ENCODE data around the gene MAP2K2. TPM values are rescaled to one million over a fixed set of nuclear protein-coding genes. Genes with fewer than 3 reads are reported as not detected.

Gene MAP2K2
- total RNA-seq, 1 experiment from 2014 or later, result 185 TPM

DNA sequence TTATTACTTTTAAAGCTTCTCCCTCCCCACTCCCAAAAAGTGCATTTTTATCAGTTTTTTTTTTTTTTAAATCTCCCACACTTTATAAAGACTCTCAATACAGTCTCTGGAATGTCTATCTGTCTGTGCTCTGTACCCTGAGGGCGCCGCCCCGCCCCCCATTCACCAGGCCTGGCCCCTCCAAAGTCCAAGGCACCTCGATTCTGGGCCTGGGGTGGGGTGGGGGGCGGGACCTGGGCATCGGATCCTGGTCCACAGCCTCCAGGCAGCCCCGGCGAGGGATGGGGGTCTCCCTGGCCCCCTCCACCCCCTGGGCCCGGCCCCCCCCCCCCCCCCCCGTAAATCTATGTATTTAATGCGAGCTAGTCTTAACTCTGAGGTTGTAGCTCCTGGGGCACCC lies 80.5 kb downstream of the MAP2K2 start:
- Histone ChIP-seq H3K9me3 (ENCODE audit: low read depth, low read length, poor library complexity, severe bottlenecking) (no peaks in the 10 kb centered on the region), H3K27me3 (replicated peaks; ENCODE audit: insufficient read depth, low read depth, low read length, poor library complexity) (no peaks in the 10 kb centered on the region), H3K4me1 (ENCODE audit: insufficient read depth, low read length, poor library complexity, severe bottlenecking) (no peaks in the 10 kb centered on the region), H3K36me3 (ENCODE audit: insufficient read depth, low read length, poor library complexity, severe bottlenecking) (no peaks in the 10 kb centered on the region), H3K27ac (ENCODE audit: low read depth, low read length, poor library complexity, severe bottlenecking) (no peak overlapping the region), H3K4me3 (ENCODE audit: low read depth, low read length, poor library complexity, severe bottlenecking) (no peak overlapping the region)
- CTCF ChIA-PET, result no interaction called here
- POLR2A ChIA-PET (ENCODE audit: low non-redundant PET), result no interaction called here
- no peak for TF ChIP-seq EZH2 (IDR thresholded peaks at IDR 0.05; ENCODE audit: borderline replicate concordance, low read depth, low read length, poor library complexity, severe bottlenecking)
- TF ChIP-seq, protein P1, sequence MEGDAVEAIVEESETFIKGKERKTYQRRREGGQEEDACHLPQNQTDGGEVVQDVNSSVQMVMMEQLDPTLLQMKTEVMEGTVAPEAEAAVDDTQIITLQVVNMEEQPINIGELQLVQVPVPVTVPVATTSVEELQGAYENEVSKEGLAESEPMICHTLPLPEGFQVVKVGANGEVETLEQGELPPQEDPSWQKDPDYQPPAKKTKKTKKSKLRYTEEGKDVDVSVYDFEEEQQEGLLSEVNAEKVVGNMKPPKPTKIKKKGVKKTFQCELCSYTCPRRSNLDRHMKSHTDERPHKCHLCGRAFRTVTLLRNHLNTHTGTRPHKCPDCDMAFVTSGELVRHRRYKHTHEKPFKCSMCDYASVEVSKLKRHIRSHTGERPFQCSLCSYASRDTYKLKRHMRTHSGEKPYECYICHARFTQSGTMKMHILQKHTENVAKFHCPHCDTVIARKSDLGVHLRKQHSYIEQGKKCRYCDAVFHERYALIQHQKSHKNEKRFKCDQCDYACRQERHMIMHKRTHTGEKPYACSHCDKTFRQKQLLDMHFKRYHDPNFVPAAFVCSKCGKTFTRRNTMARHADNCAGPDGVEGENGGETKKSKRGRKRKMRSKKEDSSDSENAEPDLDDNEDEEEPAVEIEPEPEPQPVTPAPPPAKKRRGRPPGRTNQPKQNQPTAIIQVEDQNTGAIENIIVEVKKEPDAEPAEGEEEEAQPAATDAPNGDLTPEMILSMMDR (conservative IDR thresholded peaks at IDR 0.05; ENCODE audit: low read depth, low read length), result no peak
- intact Hi-C loops (cut with micrococcal nuclease; ENCODE audit: unreplicated experiment), result no loop called here
- DNase-seq (ENCODE audit: low spot score), result no peak
- no TSS peak for BruUV-seq (replicated peaks)

DNA sequence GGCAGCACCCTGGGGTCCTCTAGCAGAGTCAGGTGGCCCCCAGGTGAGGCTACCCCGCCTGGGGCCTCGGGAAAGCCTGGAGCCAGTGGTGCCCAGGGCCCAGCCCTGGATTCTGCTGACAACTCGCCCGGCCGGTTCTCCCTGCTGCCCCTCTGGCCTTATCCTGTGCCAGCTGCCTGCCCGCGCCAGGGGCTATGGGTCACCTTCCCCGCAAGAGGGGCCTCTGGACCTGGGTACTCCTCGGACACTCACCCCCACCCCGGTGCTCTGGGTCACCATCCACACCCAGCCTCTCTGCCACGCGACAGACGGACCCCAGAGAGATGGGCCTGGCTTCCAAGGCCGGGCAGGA lies 81.2 kb downstream of the MAP2K2 start:
- DNase-seq (ENCODE audit: low spot score), result no peak
- Histone ChIP-seq H3K27me3 (replicated peaks; ENCODE audit: insufficient read depth, low read depth, low read length, poor library complexity) (no peaks in the 10 kb centered on the region), H3K36me3 (ENCODE audit: insufficient read depth, low read length, poor library complexity, severe bottlenecking) (peaks cover 3% of the 10 kb centered on the region), H3K27ac (ENCODE audit: low read depth, low read length, poor library complexity, severe bottlenecking) (no peak overlapping the region), H3K4me3 (ENCODE audit: low read depth, low read length, poor library complexity, severe bottlenecking) (no peak overlapping the region), H3K4me1 (ENCODE audit: insufficient read depth, low read length, poor library complexity, severe bottlenecking) (no peaks in the 10 kb centered on the region), H3K9me3 (ENCODE audit: low read depth, low read length, poor library complexity, severe bottlenecking) (no peaks in the 10 kb centered on the region)
- POLR2A ChIA-PET (ENCODE audit: low non-redundant PET), result no interaction called here
- intact Hi-C loops (cut with micrococcal nuclease; ENCODE audit: unreplicated experiment), result no loop called here
- BruUV-seq (replicated peaks), result no TSS peak
- CTCF ChIA-PET, result no interaction called here
- no peak for TF ChIP-seq EZH2 (IDR thresholded peaks at IDR 0.05; ENCODE audit: borderline replicate concordance, low read depth, low read length, poor library complexity, severe bottlenecking)
- TF ChIP-seq, protein P1 (conservative IDR thresholded peaks at IDR 0.05; ENCODE audit: low read depth, low read length), result no peak

DNA sequence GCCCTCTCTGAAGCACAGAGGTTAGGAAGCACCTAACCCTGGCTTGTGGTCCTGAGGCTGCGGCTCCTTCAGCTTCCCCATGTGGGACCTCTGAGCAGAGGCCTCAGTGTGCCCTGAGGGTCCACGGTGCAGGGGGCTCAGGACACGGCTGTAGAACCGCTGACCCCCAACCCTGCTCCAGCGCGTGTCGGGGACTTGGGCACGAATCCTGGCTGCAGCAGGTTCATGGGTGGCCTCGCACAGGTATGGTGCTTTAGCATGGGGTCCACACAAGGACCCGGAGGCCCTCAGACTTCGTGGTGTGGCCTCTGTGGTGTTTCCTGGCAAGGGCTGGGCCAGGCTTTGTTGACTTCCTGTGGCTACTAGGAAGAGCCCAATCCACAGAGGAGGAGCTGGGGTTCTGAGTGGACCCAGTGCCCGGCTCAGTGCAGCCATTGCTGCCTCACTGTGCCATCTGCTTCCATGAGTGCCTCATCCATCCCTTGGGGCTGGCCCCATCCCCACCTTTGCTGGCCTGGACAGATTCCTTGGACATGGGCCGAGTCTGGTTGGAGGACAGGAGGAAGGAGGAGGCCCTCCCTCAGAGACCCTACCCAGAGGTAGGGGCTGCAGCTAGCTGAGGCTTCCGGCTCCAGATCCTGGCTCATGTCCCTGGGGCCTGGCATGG lies 81.7 kb downstream of the MAP2K2 start:
- no peaks in the 10 kb centered on the region for H3K9me3 ChIP-seq (ENCODE audit: low read depth, low read length, poor library complexity, severe bottlenecking)
- DNase-seq (ENCODE audit: low spot score), result no peak
- TF ChIP-seq EZH2 (IDR thresholded peaks at IDR 0.05; ENCODE audit: borderline replicate concordance, low read depth, low read length, poor library complexity, severe bottlenecking), result no peak
- ChIA-PET CTCF (no interaction called here), POLR2A (ENCODE audit: low non-redundant PET) (no interaction called here)
- no peaks in the 10 kb centered on the region for H3K4me1 ChIP-seq (ENCODE audit: insufficient read depth, low read length, poor library complexity, severe bottlenecking)
- no TSS peak for BruUV-seq (replicated peaks)
- no peak overlapping the region for H3K27ac ChIP-seq (ENCODE audit: low read depth, low read length, poor library complexity, severe bottlenecking)
- H3K4me3 ChIP-seq (ENCODE audit: low read depth, low read length, poor library complexity, severe bottlenecking), result no peak overlapping the region
- H3K36me3 ChIP-seq (ENCODE audit: insufficient read depth, low read length, poor library complexity, severe bottlenecking), result peaks cover 7% of the 10 kb centered on the region
- no peaks in the 10 kb centered on the region for H3K27me3 ChIP-seq (replicated peaks; ENCODE audit: insufficient read depth, low read depth, low read length, poor library complexity)
- intact Hi-C loops (cut with micrococcal nuclease; ENCODE audit: unreplicated experiment), result no loop called here

Other genes with a start within 250 kb of the MAP2K2 start
- gene ATCAY, start 243.4 kb downstream of the MAP2K2 start, total RNA-seq (2021), result 0.76 and 0.95 TPM in 2 replicates
- not detected in 2 replicates for gene NMRK2, start 191.1 kb downstream of the MAP2K2 start, total RNA-seq (2021)
- 58.3 and 65.9 TPM in 2 replicates for gene DAPK3, start 153.0 kb downstream of the MAP2K2 start, total RNA-seq (2021)
- 2,701 and 2,706 TPM in 2 replicates for gene EEF2, start 138.7 kb downstream of the MAP2K2 start, total RNA-seq (2021)
- 48.1 and 59.1 TPM in 2 replicates for gene PIAS4, start 116.4 kb downstream of the MAP2K2 start, total RNA-seq (2021)
- gene ZBTB7A, start 57.2 kb downstream of the MAP2K2 start, total RNA-seq (2021), result 25.1 and 25.9 TPM in 2 replicates
- not detected in 2 replicates for gene CREB3L3, start 29.5 kb upstream of the MAP2K2 start, total RNA-seq (2021)
- gene SIRT6, start 58.4 kb upstream of the MAP2K2 start, total RNA-seq (2021), result 36.3 and 39.3 TPM in 2 replicates
- 10.9 and 12.2 TPM in 2 replicates for gene ANKRD24, start 58.6 kb upstream of the MAP2K2 start, total RNA-seq (2021)
- 1.5 and 2.0 TPM in 2 replicates for gene EBI3, start 105.4 kb upstream of the MAP2K2 start, total RNA-seq (2021)
- gene YJU2, start 123.0 kb upstream of the MAP2K2 start, total RNA-seq (2021), result 33.3 and 34.7 TPM in 2 replicates
- gene SHD, start 155.1 kb upstream of the MAP2K2 start, total RNA-seq (2021), result not detected in 2 replicates
- gene TMIGD2, start 178.3 kb upstream of the MAP2K2 start, total RNA-seq (2021), result not detected in 2 replicates
- 10.4 and 14.4 TPM in 2 replicates for gene FSD1, start 180.5 kb upstream of the MAP2K2 start, total RNA-seq (2021)
- 2.0 and 3.0 TPM in 2 replicates for gene STAP2, start 214.7 kb upstream of the MAP2K2 start, total RNA-seq (2021)
- gene MPND, start 219.4 kb upstream of the MAP2K2 start, total RNA-seq (2021), result 22.6 and 26.3 TPM in 2 replicates